AG04449 (cell line): Measurements from ENCODE around the gene POGK.

Experiments
- CTCF ChIA-PET: fragments of 350-600 bp; formaldehyde crosslinking; extraction: SDS; loops from one replicate; lab custom pipeline; 2021; ENCODE audit warnings: antibody characterized with exemption; lab: Yijun Ruan, JAX
- POLR2A ChIA-PET: fragments of 400-600, 350-600 bp; formaldehyde crosslinking; extraction: SDS; loops from one replicate; lab custom pipeline; 2020; ENCODE audit warnings: antibody characterized with exemption, inconsistent platforms; lab: Yijun Ruan, JAX
- DNase-seq: peaks from one replicate; pipeline ENCODE4 v3.0.0-alpha.2; 2010; ENCODE audit warnings: low read depth, low spot score
- H3K4me3 ChIP-seq: 2 replicates; pipeline ENCODE4 v1.5.1; 2011; ENCODE audit warnings: low read depth, mild to moderate bottlenecking, control low read depth, low read length
- TF ChIP-seq, protein P1 (sequence below): IDR thresholded peaks from one replicate; pipeline ENCODE4 v1.5.1; 2011; ENCODE audit warnings: mild to moderate bottlenecking, moderate library complexity, low read length, control low read depth, inconsistent platforms; ENCODE audit not compliant: insufficient read depth; ENCODE audit errors: missing control alignments

POGK gene

DNA sequence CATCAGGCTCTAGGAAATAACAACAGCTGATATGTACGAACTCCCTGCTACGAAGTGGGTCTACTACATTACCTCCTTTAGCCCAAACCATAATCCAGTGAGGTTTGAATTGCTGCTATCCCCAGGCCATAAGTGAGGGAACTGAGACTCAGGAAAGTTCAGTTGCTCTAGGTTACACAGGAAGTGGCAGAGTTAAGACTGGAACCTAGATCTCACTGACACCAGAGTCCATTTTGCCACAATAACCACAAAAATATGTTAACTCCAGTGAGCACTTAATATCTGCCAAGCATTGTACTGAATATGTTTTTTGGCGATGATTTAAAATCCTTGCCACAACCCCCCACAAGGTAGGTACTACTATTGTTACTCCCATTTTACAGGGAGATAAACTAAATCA, 45.7 kb downstream of the POGK start:
- no peak for DNase-seq
- ChIA-PET POLR2A (no interaction called here), CTCF (interaction anchor here (0.7 to 7.0 kb wide), 3 partner anchors 8 to 682 kb away, joined by 3 to 89 read pairs (median 3); no protein-coding TSS in a partner anchor)
- no peak overlapping the region for H3K4me3 ChIP-seq
- TF ChIP-seq, protein P1, sequence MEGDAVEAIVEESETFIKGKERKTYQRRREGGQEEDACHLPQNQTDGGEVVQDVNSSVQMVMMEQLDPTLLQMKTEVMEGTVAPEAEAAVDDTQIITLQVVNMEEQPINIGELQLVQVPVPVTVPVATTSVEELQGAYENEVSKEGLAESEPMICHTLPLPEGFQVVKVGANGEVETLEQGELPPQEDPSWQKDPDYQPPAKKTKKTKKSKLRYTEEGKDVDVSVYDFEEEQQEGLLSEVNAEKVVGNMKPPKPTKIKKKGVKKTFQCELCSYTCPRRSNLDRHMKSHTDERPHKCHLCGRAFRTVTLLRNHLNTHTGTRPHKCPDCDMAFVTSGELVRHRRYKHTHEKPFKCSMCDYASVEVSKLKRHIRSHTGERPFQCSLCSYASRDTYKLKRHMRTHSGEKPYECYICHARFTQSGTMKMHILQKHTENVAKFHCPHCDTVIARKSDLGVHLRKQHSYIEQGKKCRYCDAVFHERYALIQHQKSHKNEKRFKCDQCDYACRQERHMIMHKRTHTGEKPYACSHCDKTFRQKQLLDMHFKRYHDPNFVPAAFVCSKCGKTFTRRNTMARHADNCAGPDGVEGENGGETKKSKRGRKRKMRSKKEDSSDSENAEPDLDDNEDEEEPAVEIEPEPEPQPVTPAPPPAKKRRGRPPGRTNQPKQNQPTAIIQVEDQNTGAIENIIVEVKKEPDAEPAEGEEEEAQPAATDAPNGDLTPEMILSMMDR, result no peak

DNA sequence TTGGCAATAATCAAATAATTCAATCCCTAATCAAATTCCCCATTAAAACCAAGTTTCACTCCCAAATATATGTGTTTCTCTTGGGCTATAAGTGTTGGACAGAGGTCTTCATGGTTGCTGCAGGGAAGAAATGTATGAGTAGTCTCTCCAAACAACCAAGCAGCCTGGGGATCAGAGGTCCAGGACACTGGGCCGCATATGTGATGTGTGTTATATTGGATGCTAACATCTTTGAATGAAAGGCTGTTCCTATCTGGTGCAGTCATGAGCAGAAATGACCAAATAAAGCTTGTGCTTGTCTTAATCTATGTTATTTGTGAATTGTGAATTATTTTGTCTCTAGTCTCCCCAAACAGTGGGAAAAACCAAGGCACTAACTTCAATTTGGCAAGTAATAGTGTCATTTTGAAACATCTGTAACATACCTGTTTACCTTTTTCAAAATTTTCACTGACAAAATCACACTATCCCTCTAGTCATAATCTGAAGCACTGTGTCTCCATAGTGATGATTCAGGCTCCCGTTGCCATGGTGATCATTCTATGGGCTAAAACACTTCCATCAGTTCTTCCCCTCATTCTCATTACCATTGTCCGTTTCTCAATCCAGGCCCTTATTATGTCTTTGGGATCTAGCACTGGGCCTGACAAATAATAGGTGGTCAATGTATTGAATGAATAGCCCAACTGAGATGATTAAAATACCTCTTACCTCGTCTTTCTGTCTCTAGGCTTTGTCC, 49.3 kb downstream of the POGK start:
- no peak overlapping the region for H3K4me3 ChIP-seq
- TF ChIP-seq, protein P1, result no peak
- DNase-seq, result no peak
- ChIA-PET CTCF (interaction anchor here (0.9 kb wide), 1 partner anchor 17 kb away, joined by 3 read pairs; no protein-coding TSS in a partner anchor), POLR2A (no interaction called here)

DNA sequence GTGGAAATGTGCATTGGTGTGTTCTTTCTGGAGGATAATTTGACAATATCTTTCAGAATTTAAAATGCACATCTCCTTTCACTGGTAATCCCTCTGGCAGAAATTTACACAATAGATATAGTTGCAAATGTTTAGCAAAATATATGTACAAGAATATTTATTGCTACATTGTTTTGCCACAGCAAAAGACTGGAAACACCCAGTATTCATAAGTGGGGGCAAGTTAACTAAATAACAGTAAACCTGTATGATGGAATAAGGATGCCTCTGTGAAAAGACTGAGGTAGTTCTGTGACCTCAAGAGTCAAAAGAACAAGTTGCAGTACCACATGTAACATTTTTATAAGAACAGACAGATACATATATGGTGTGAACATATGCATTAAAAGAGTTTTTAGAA, 50.5 kb downstream of the POGK start:
- ChIA-PET POLR2A (no interaction called here), CTCF (interaction anchor here (0.9 kb wide), 1 partner anchor 16 kb away, joined by 3 read pairs; no protein-coding TSS in a partner anchor)
- TF ChIP-seq, protein P1, result no peak
- H3K4me3 ChIP-seq, result no peak overlapping the region
- no peak for DNase-seq

DNA sequence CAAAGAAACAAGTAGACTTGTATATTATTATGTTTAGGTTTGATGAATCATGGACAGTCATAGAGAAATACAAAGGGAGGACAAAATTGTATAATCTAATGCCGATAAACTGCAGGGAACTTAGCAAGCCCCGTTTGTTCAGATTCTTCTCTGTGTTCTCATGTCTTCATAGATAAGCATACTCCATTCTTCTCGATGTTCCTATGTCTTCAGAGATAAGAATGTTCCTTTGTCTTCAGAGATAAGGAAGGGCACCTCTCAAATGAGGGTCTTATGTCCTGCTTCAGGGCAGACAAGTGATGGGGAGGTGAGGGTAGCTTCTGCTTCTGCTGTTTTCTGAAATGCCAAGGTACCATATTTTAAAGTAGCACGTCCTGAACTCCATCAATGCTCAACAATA, 56.5 kb downstream of the POGK start:
- H3K4me3 ChIP-seq, result no peak overlapping the region
- DNase-seq, result no peak
- TF ChIP-seq, protein P1, result no peak
- POLR2A ChIA-PET, result no interaction called here
- CTCF ChIA-PET, result interaction anchor here (0.7 to 1.1 kb wide), 2 partner anchors 15 to 164 kb away, joined by 3 read pairs; no protein-coding TSS in a partner anchor

DNA sequence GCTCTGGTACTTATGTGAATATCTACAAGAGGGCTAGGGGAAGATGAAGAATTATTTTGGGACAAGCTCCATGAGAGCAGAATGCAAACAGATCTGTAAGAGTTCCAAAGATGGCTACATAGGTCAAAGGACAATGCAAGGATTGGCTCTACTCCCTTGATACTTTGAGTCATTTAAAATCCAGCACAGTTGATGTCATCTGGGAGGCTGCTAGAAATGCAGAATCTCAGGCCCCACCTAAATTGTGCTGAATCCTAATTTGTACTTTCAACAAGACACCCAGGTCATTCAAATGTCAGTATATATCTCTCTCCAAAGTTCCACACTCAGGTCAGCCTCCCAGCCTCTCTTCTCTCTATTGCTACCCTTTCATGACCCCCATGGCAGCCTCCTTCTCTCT, 60.5 kb downstream of the POGK start:
- no peak overlapping the region for H3K4me3 ChIP-seq
- CTCF ChIA-PET, result interaction anchor here (2.3 kb wide), 1 partner anchor 10 kb away, joined by 7 read pairs; no protein-coding TSS in a partner anchor
- TF ChIP-seq, protein P1, result no peak
- no peak for DNase-seq
- POLR2A ChIA-PET, result no interaction called here

DNA sequence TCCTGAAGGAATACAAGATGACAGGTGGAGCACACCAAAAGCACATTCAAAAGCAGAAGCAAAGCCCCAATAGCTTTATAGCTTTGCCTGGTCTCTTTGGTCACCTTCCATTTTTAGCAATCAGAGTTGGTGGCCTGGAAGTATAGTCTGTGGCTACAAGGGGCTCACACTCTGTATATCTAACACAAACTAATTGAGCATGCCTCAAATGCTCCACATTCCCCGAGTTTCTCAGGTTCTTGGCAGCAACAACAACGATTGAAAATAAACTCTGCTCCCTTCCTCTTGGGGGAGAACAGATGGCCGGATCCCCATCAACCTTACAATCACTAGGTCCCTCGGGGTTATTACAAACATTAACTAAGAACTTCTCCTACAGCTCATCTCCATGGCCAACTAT, 61.7 kb downstream of the POGK start:
- DNase-seq, result no peak
- ChIA-PET POLR2A (no interaction called here), CTCF (interaction anchor here (2.3 kb wide), 1 partner anchor 9 kb away, joined by 7 read pairs; no protein-coding TSS in a partner anchor)
- H3K4me3 ChIP-seq, result no peak overlapping the region
- TF ChIP-seq, protein P1, result no peak
